Stimulated activated effector memory CD8-positive, alpha-beta T cell treated with anti-CD3 and anti-CD28 coated beads, Interleukin-12 subunit alpha, Interleukin-12 subunit beta, amount 100 ng/mL, for 72 hours (primary cell): ENCODE data around the gene CD34.

Experiments
- ATAC-seq: fragments of 150-1000 bp; cut with Tn5 transposase; 2 replicates; pipeline ENCODE4 v1.10.0; 2021
- DNase-seq, 2 donors: peaks; one replicate each; pipeline ENCODE4 v3.0.0; 2021 to 2022; ENCODE audit warnings: low spot score in 2 of 2
- H3K27ac Mint-ChIP-seq: one replicate; pipeline ENCODE4 v1.8.0; 2022; ENCODE audit warnings: mild to moderate bottlenecking, mixed read lengths
- H3K36me3 Mint-ChIP-seq: one replicate; pipeline ENCODE4 v1.8.0; 2022; ENCODE audit warnings: mild to moderate bottlenecking, mixed read lengths
- H3K4me1 Mint-ChIP-seq: one replicate; pipeline ENCODE4 v1.8.0; 2022; ENCODE audit warnings: mixed read lengths
- H3K4me3 Mint-ChIP-seq: one replicate; pipeline ENCODE4 v1.8.0; 2022; ENCODE audit warnings: mild to moderate bottlenecking, mixed read lengths
- H3K9me3 Mint-ChIP-seq: one replicate; pipeline ENCODE4 v1.8.0; 2022; ENCODE audit warnings: mixed read lengths

The CD34 gene

GRCh38 chr1:207848234-207848633 is 62.7 kb downstream of the CD34 start:
- ATAC-seq (peak; percentile 93), DNase-seq (no peak)
- peak overlapping the region; percentile 71 for H3K27ac Mint-ChIP-seq
- peak overlapping the region; percentile 48 for H3K4me3 Mint-ChIP-seq
- H3K4me1 Mint-ChIP-seq: peaks cover 86% of the 10 kb centered on the region
- H3K36me3 Mint-ChIP-seq: peaks cover 25% of the 10 kb centered on the region
- no peaks in the 10 kb centered on the region for H3K9me3 Mint-ChIP-seq

- Mint-ChIP-seq H3K4me3 (no peak overlapping the region), H3K4me1 (peaks cover 81% of the 10 kb centered on the region), H3K36me3 (peaks cover 25% of the 10 kb centered on the region), H3K9me3 (no peaks in the 10 kb centered on the region), H3K27ac (no peak overlapping the region)
- ATAC-seq (no peak), DNase-seq (no peak)
Observed at GRCh38 chr1:207847116-207847515, 63.8 kb downstream of the CD34 start.

GRCh38 chr1:207845109-207845508 is 65.8 kb downstream of the CD34 start:
- H3K36me3 Mint-ChIP-seq: peaks cover 16% of the 10 kb centered on the region
- H3K4me3 Mint-ChIP-seq: no peak overlapping the region
- ATAC-seq (no peak), DNase-seq (no peak)
- H3K4me1 Mint-ChIP-seq: peaks cover 67% of the 10 kb centered on the region
- peak overlapping the region; percentile 51 for H3K27ac Mint-ChIP-seq
- no peaks in the 10 kb centered on the region for H3K9me3 Mint-ChIP-seq

GRCh38 chr1:207844371-207844770 is 66.6 kb downstream of the CD34 start:
- DNase-seq (no peak), ATAC-seq (no peak)
- no peaks in the 10 kb centered on the region for H3K9me3 Mint-ChIP-seq
- no peak overlapping the region for H3K4me3 Mint-ChIP-seq
- peak overlapping the region; percentile 51 for H3K27ac Mint-ChIP-seq
- H3K4me1 Mint-ChIP-seq: peaks cover 70% of the 10 kb centered on the region
- H3K36me3 Mint-ChIP-seq: peaks cover 16% of the 10 kb centered on the region

GRCh38 chr1:207842506-207842905 is 68.4 kb downstream of the CD34 start:
- Mint-ChIP-seq H3K36me3 (peaks cover 5% of the 10 kb centered on the region), H3K9me3 (no peaks in the 10 kb centered on the region), H3K4me3 (no peak overlapping the region), H3K27ac (peak overlapping the region; percentile 32), H3K4me1 (peaks cover 70% of the 10 kb centered on the region)
- ATAC-seq (no peak), DNase-seq (no peak)

- H3K4me3 Mint-ChIP-seq: no peak overlapping the region
- H3K4me1 Mint-ChIP-seq: peaks cover 76% of the 10 kb centered on the region
- ATAC-seq: no peak
- H3K9me3 Mint-ChIP-seq: no peaks in the 10 kb centered on the region
- DNase-seq: no peak
- peaks cover 3% of the 10 kb centered on the region for H3K36me3 Mint-ChIP-seq
- no peak overlapping the region for H3K27ac Mint-ChIP-seq
Observed at GRCh38 chr1:207841901-207842300, 69.0 kb downstream of the CD34 start.

- no peak for ATAC-seq
- Mint-ChIP-seq H3K4me3 (no peak overlapping the region), H3K9me3 (no peaks in the 10 kb centered on the region), H3K27ac (no peak overlapping the region), H3K4me1 (peaks cover 79% of the 10 kb centered on the region), H3K36me3 (peaks cover 5% of the 10 kb centered on the region)
- no peak for DNase-seq
Observed at GRCh38 chr1:207841293-207841692, 69.6 kb downstream of the CD34 start.

GRCh38 chr1:207840380-207840779 is 70.5 kb downstream of the CD34 start:
- Mint-ChIP-seq H3K27ac (no peak overlapping the region), H3K9me3 (no peaks in the 10 kb centered on the region), H3K4me1 (peaks cover 78% of the 10 kb centered on the region), H3K4me3 (no peak overlapping the region), H3K36me3 (peaks cover 5% of the 10 kb centered on the region)
- ATAC-seq (no peak), DNase-seq (no peak)

GRCh38 chr1:207839083-207839413 is 71.9 kb downstream of the CD34 start:
- Mint-ChIP-seq H3K9me3 (no peaks in the 10 kb centered on the region), H3K4me1 (peaks cover 78% of the 10 kb centered on the region), H3K36me3 (peaks cover 5% of the 10 kb centered on the region), H3K4me3 (peak overlapping the region; percentile 6), H3K27ac (peak overlapping the region; percentile 86)
- ATAC-seq (peak; percentile 77), DNase-seq (no peak)

GRCh38 chr1:207838156-207839082 is 72.5 kb downstream of the CD34 start:
- peaks cover 5% of the 10 kb centered on the region for H3K36me3 Mint-ChIP-seq
- DNase-seq: no peak
- peak; percentile 34 for ATAC-seq
- H3K4me1 Mint-ChIP-seq: peaks cover 78% of the 10 kb centered on the region
- H3K9me3 Mint-ChIP-seq: no peaks in the 10 kb centered on the region
- H3K27ac Mint-ChIP-seq: peak overlapping the region; percentile 86
- H3K4me3 Mint-ChIP-seq: peak overlapping the region; percentile 6

- DNase-seq (no peak), ATAC-seq (no peak)
- Mint-ChIP-seq H3K9me3 (no peaks in the 10 kb centered on the region), H3K27ac (peak overlapping the region; percentile 91), H3K4me3 (no peak overlapping the region), H3K4me1 (peaks cover 80% of the 10 kb centered on the region), H3K36me3 (peaks cover 5% of the 10 kb centered on the region)
Observed at GRCh38 chr1:207837673-207838072, 73.3 kb downstream of the CD34 start.

- ATAC-seq (no peak), DNase-seq (no peak)
- no peak overlapping the region for H3K4me3 Mint-ChIP-seq
- peaks cover 5% of the 10 kb centered on the region for H3K36me3 Mint-ChIP-seq
- H3K9me3 Mint-ChIP-seq: no peaks in the 10 kb centered on the region
- H3K27ac Mint-ChIP-seq: peak overlapping the region; percentile 91
- peaks cover 86% of the 10 kb centered on the region for H3K4me1 Mint-ChIP-seq
Observed at GRCh38 chr1:207836591-207837347, 74.2 kb downstream of the CD34 start.

GRCh38 chr1:207835958-207836357 is 75.0 kb downstream of the CD34 start:
- H3K27ac Mint-ChIP-seq: no peak overlapping the region
- no peak for DNase-seq
- H3K9me3 Mint-ChIP-seq: no peaks in the 10 kb centered on the region
- H3K4me3 Mint-ChIP-seq: no peak overlapping the region
- H3K36me3 Mint-ChIP-seq: peaks cover 5% of the 10 kb centered on the region
- no peak for ATAC-seq
- H3K4me1 Mint-ChIP-seq: peaks cover 93% of the 10 kb centered on the region

- DNase-seq: no peak
- ATAC-seq: no peak
- Mint-ChIP-seq H3K27ac (peak overlapping the region; percentile 93), H3K4me1 (peaks cover 94% of the 10 kb centered on the region), H3K4me3 (no peak overlapping the region), H3K36me3 (peaks cover 5% of the 10 kb centered on the region), H3K9me3 (no peaks in the 10 kb centered on the region)
Observed at GRCh38 chr1:207833956-207834660, 76.8 kb downstream of the CD34 start.

- peaks cover 5% of the 10 kb centered on the region for H3K36me3 Mint-ChIP-seq
- DNase-seq (no peak), ATAC-seq (no peak)
- peak overlapping the region; percentile 93 for H3K27ac Mint-ChIP-seq
- H3K4me3 Mint-ChIP-seq: no peak overlapping the region
- peaks cover 93% of the 10 kb centered on the region for H3K4me1 Mint-ChIP-seq
- no peaks in the 10 kb centered on the region for H3K9me3 Mint-ChIP-seq
Observed at GRCh38 chr1:207833381-207833780, 77.5 kb downstream of the CD34 start.
